Measurements from ENCODE around the gene ARHGAP26.

DNA sequence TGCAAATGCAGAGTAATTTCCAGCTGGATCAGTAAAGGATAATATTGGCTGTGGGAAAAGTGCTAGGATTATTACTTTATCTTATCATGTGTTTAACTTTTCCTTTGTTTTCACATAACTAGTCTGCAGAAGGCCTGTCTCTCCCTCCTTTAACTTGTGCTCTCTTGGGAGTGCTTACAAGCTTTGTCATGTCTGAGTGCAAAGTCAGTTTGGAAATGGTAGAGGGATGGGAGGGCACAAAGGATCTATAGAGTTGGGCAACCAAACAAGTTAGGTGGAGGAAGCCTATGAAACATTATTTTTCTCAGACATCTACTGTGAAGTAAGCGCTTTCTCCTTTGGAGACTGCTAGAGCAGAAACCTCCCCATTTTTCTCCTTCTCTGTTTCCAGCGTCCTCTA, 308.8 kb downstream of the ARHGAP26 start:
- TF ChIP-seq, protein P1, sequence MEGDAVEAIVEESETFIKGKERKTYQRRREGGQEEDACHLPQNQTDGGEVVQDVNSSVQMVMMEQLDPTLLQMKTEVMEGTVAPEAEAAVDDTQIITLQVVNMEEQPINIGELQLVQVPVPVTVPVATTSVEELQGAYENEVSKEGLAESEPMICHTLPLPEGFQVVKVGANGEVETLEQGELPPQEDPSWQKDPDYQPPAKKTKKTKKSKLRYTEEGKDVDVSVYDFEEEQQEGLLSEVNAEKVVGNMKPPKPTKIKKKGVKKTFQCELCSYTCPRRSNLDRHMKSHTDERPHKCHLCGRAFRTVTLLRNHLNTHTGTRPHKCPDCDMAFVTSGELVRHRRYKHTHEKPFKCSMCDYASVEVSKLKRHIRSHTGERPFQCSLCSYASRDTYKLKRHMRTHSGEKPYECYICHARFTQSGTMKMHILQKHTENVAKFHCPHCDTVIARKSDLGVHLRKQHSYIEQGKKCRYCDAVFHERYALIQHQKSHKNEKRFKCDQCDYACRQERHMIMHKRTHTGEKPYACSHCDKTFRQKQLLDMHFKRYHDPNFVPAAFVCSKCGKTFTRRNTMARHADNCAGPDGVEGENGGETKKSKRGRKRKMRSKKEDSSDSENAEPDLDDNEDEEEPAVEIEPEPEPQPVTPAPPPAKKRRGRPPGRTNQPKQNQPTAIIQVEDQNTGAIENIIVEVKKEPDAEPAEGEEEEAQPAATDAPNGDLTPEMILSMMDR (conservative IDR thresholded peaks at IDR 0.05; ENCODE audit: low read depth in 2 of 2), result no peak
- TF ChIP-seq EZH2 (IDR thresholded peaks at IDR 0.05; ENCODE audit: low read depth, unreplicated experiment), result no peak
- no peak for TF ChIP-seq POLR2AphosphoS5 (IDR thresholded peaks at IDR 0.05; ENCODE audit: low read depth)
- no peak for TF ChIP-seq EZH2phosphoT487 (IDR thresholded peaks at IDR 0.05; ENCODE audit: unreplicated experiment)
- no peak for TF ChIP-seq STAT1 (IDR thresholded peaks at IDR 0.05; ENCODE audit: unreplicated experiment)
- TF ChIP-seq JUNB (IDR thresholded peaks at IDR 0.05; ENCODE audit: unreplicated experiment), result no peak
- no peak for TF ChIP-seq NANOG (IDR thresholded peaks at IDR 0.05; ENCODE audit: borderline replicate concordance)
- TF ChIP-seq, protein P2, sequence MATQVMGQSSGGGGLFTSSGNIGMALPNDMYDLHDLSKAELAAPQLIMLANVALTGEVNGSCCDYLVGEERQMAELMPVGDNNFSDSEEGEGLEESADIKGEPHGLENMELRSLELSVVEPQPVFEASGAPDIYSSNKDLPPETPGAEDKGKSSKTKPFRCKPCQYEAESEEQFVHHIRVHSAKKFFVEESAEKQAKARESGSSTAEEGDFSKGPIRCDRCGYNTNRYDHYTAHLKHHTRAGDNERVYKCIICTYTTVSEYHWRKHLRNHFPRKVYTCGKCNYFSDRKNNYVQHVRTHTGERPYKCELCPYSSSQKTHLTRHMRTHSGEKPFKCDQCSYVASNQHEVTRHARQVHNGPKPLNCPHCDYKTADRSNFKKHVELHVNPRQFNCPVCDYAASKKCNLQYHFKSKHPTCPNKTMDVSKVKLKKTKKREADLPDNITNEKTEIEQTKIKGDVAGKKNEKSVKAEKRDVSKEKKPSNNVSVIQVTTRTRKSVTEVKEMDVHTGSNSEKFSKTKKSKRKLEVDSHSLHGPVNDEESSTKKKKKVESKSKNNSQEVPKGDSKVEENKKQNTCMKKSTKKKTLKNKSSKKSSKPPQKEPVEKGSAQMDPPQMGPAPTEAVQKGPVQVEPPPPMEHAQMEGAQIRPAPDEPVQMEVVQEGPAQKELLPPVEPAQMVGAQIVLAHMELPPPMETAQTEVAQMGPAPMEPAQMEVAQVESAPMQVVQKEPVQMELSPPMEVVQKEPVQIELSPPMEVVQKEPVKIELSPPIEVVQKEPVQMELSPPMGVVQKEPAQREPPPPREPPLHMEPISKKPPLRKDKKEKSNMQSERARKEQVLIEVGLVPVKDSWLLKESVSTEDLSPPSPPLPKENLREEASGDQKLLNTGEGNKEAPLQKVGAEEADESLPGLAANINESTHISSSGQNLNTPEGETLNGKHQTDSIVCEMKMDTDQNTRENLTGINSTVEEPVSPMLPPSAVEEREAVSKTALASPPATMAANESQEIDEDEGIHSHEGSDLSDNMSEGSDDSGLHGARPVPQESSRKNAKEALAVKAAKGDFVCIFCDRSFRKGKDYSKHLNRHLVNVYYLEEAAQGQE (IDR thresholded peaks at IDR 0.05; ENCODE audit: unreplicated experiment), result no peak

All from GM23338 (cell line).